Measurements from ENCODE around the gene IL6R.

DNA sequence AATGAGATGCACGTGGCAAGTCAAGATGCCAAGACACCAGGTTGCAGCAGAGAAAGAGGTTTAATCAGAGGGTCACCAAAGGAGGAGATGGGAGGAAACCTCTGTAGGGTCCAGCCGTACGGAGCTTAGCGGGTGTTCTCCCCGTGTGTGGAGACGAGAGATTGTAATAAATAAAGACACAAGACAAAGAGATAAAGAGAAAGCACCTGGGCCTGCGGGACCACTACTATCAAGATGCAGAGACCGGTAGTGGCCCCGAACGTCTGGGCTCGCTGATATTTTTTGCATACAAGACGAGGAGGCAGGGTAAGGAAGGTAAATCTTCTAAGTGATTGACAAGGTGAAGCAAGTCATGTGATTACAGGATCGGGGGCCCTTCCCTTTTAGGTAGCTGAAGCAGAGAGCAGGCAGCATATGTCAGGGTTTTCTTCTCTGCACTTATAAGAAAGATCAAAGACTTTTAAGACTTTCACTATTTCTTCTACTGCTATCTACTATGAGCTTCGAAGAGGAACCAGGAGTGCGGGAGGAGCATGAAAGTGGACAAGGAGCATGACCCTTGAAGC lies 55.6 kb downstream of the IL6R start:
- TF ChIP-seq, protein P1, sequence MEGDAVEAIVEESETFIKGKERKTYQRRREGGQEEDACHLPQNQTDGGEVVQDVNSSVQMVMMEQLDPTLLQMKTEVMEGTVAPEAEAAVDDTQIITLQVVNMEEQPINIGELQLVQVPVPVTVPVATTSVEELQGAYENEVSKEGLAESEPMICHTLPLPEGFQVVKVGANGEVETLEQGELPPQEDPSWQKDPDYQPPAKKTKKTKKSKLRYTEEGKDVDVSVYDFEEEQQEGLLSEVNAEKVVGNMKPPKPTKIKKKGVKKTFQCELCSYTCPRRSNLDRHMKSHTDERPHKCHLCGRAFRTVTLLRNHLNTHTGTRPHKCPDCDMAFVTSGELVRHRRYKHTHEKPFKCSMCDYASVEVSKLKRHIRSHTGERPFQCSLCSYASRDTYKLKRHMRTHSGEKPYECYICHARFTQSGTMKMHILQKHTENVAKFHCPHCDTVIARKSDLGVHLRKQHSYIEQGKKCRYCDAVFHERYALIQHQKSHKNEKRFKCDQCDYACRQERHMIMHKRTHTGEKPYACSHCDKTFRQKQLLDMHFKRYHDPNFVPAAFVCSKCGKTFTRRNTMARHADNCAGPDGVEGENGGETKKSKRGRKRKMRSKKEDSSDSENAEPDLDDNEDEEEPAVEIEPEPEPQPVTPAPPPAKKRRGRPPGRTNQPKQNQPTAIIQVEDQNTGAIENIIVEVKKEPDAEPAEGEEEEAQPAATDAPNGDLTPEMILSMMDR (IDR thresholded peaks at IDR 0.05) = no peak
- TF ChIP-seq EZH2 (IDR thresholded peaks at IDR 0.05; ENCODE audit: borderline replicate concordance, insufficient read depth, low read depth, low read length, poor library complexity, severe bottlenecking) = no peak

Data from B cell (primary cell).